Activated CD8-positive, alpha-beta memory T cell treated with anti-CD3 and anti-CD28 coated beads for 1 hour (primary cell): ENCODE measurements around the gene ZNF638.

ENCODE experiments used
- DNase-seq, 2 donors: peaks; one replicate each; pipeline ENCODE4 v3.0.0-alpha.2; 2020; ENCODE audit warnings: low read depth in 1 of 2; ENCODE audit errors: extremely low read depth in 1 of 2

The ZNF638 gene

DNA sequence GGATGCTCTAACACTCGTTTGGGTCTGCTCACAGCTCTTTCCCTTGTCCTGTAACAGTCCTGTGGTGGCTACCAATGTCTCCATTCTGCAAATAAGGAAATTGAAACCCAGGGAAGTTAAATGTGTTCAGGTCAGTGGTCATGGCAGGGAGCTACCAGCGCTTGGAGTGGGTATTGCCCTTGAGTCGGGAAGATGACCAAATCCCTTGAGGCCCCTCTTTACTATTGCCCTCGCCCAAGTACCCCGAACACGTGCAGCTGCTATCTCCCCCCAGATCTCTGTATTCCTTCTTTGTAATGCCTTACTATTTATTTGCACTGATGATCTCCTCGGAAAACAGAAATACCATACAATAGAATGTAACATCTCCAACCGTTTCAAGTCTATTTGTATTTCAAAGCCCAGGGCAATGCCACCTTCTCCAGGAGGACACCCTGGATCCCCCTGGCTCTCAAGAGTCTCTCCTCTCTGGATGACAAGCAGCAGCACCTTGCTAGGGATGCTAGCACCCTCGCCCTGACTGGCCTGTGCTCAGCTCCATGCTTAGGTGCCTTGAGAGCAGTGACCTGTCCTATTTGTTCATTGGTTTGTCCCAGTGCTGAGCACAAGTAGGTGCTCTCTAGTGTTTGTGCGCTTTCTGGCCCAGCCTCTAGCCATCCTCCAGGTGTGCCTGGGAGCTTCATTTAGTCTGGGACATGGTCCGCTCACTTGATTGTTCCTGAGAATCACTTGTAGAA, 136.9 kb downstream of the ZNF638 start:
- DNase-seq: no peak

GRCh38 chr2:71469403-71470398, 138.1 kb downstream of the ZNF638 start:
- no peak for DNase-seq

GRCh38 chr2:71471276-71471675, 139.7 kb downstream of the ZNF638 start:
- DNase-seq: no peak

DNA sequence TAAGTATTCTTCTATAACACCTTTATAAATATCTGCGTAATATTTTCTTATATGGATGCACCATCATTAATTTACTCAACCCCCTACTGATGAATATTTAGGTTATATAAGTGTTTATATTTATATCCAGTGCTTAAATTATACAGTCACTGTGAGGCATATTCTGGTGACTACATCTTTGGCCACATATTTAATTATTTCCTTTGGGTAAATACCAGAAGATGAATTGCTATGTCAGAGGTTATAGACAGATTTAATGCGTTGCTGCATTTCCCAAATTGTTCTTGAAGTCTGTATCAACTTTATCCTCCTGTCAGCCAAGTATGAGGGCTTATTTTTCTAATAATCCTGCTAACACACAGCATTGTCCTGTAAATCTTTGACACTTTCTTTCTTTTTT, 140.4 kb downstream of the ZNF638 start:
- DNase-seq: no peak

DNA sequence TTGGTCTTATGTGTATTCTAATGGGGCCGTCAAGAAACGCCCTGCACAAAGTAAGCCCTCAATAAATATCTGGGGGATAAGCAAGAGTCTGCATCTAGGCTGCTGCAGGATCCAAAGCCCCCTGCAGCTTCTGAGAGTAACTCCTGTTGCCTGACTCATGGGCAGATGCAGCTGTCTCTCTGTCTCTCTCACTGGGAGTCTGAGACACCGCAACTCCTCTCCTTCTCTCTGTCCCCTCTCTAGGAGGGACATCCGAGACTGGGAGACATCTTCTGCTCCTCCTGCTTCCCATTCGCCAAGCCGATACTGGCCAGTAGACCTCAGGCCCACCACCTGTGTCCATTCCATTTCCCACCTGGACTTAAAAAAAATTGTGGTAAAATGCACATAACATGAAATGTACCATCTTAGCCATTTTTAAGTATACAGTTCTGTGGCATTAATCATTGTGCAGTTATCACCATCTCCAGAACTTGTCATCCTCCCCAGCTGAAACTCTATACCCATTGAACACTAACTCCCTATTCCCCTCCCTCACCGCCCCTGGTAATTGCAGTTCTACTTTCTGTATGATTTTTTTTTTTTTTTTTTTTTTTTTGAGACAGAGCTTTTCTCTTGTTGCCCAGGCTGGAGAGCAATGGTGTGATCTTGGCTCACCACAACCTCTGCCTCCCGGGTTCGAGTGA, 141.9 kb downstream of the ZNF638 start:
- DNase-seq: no peak

DNA sequence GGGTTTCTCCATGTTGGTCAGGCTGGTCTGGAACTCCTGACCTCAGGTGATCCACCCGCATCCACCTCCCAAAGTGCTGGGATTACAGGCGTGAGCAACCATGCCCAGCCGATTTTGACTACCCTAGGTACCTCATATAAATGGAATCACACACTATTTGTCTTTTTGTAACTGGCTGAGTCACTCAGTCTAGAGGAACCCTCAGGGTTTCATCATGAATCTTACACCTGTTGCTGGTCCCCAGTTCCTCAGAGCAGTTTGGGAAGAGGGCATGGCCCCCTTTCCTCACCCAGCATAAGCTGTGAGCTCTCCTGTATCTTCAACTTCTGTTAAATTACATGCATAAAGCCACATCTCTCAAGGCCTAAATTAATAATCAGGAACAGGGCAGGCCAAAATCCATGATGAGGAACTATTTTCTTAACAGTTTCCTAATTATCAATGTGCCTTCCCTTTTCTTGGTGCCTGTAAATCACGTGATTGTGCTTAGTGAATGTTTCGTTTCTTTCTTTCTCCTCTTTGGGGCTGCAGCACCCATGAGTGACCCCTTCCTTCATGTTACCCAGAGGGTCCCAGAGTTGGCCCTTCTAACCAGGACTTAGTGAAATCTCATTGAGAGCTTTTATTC, 142.6 kb downstream of the ZNF638 start:
- DNase-seq: no peak

GRCh38 chr2:71474744-71475397, 143.3 kb downstream of the ZNF638 start:
- no peak for DNase-seq

- no peak for DNase-seq
Observed at GRCh38 chr2:71476495-71476894, 144.9 kb downstream of the ZNF638 start.

- DNase-seq: no peak
Observed at GRCh38 chr2:71477231-71477691, 145.7 kb downstream of the ZNF638 start.

DNA sequence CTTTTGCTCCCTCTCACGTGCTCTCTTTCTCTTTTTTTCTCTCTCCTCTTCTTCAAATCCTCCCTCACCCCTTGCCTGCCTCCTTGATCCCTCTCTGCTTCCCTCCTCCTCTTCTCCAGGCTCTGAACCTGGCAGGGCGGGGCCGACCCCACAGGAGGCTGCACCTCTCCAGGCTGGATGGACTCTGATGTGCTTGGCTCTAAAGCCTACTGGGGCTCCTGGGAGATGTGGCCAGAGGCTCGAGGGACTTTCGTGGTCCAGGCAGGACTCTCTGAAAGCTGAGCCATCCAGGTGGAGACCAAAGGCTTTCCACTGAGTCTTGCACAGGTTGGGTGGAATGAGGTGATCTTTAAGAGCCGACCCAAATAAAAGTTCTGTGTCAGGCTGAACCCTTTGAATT, 147.2 kb downstream of the ZNF638 start:
- no peak for DNase-seq

- DNase-seq: no peak
Observed at GRCh38 chr2:71479261-71479660, 147.7 kb downstream of the ZNF638 start.

DNA sequence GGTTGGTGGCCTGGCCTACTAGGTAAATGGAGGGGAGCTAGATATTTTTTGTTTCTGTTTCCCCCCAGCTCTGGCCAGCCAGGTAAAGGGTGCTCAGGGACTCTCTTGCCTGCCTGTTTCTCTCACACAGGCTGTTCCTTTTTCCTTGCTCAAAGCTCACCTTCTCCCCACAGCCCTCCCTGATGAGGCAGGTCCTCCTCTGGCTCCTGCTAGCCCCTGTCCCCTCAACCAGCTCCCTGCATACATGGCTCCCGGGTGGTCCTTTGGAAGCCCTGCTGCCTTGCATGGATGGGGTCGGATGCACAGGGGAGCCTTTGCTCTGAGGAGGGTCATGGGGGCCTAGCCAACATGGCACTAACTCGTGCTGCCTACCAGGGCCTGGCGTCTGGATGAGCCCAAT, 149.5 kb downstream of the ZNF638 start:
- no peak for DNase-seq

GRCh38 chr2:71482055-71482454, 150.5 kb downstream of the ZNF638 start:
- no peak for DNase-seq

DNA sequence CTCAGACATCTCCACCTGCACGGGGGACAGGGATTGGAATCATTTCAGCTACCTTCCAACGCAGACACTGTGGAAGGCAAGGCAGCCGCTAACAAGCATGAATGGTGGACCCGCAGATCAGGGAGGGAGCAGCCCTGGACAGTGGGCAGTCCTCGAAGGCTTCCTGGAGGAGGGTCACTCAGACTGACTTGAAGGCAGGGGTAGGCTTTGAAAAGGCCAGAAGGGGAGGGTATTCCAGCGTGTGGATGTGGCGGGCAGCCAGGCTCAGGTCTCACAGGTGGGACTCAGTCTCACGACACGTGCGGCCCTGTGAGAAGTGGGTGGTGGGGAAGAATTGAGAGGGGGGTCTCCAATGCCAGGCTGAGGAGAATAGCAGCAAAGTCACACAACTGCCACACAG, 151.7 kb downstream of the ZNF638 start:
- no peak for DNase-seq

DNA sequence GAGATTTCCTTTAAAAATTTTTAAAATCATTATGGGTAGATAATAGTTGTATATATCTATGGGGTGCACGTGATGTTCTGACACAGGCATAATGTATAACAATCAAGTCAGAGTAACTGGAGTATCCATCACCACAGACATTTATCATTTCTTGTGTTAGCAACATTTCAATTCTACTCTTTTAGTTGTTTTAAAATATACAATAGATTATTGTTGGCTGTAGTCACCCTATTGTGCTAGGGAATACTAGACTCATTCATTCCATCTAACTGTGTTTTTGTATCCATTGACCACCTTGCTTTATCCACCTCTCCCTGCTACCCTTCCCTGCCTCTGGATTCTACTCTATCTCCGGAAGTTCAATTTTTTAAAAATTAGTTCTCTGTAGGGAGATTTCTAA, 152.8 kb downstream of the ZNF638 start:
- no peak for DNase-seq
